NCI-H1092 (cell line): ENCODE results near the gene PTH1R.
A peak's percentile ranks its signal among the peaks of the same experiment; 100 is the strongest.

Experiments
- DNase-seq: peaks from one replicate; lab custom pipeline; 2025; lab: John Stamatoyannopoulos, UW

The PTH1R gene

GRCh38 chr3:46883054-46883829 lies 5.7 kb downstream of the PTH1R start:
- no peak for DNase-seq

- DNase-seq = no peak
Measured at GRCh38 chr3:46883830-46884185, 6.3 kb downstream of the PTH1R start.

- no peak for DNase-seq
Measured at GRCh38 chr3:46884427-46884826, 6.9 kb downstream of the PTH1R start.

- no peak for DNase-seq
Measured at GRCh38 chr3:46884929-46885328, 7.4 kb downstream of the PTH1R start.

GRCh38 chr3:46885612-46886011 lies 8.1 kb downstream of the PTH1R start:
- DNase-seq = no peak

- no peak for DNase-seq
Measured at GRCh38 chr3:46887980-46888494, 10.5 kb downstream of the PTH1R start.

- no peak for DNase-seq
Measured at GRCh38 chr3:46888705-46889104, 11.2 kb downstream of the PTH1R start.

GRCh38 chr3:46889381-46890110 lies 12.0 kb downstream of the PTH1R start:
- no peak for DNase-seq

- no peak for DNase-seq
Measured at GRCh38 chr3:46890132-46890531, 12.6 kb downstream of the PTH1R start.

- no peak for DNase-seq
Measured at GRCh38 chr3:46891132-46891531, 13.6 kb downstream of the PTH1R start.

GRCh38 chr3:46892285-46893145 lies 15.0 kb downstream of the PTH1R start:
- no peak for DNase-seq

GRCh38 chr3:46893146-46893748 lies 15.7 kb downstream of the PTH1R start:
- DNase-seq = no peak

- DNase-seq = no peak
Measured at GRCh38 chr3:46893763-46894162, 16.2 kb downstream of the PTH1R start.

GRCh38 chr3:46894256-46894655 lies 16.7 kb downstream of the PTH1R start:
- DNase-seq = no peak

- peak; percentile 10 for DNase-seq
Measured at GRCh38 chr3:46895204-46895660, 17.7 kb downstream of the PTH1R start.

- no peak for DNase-seq
Measured at GRCh38 chr3:46895761-46896160, 18.2 kb downstream of the PTH1R start.

GRCh38 chr3:46896386-46896785 lies 18.9 kb downstream of the PTH1R start:
- DNase-seq = no peak

GRCh38 chr3:46897031-46897430 lies 19.5 kb downstream of the PTH1R start:
- no peak for DNase-seq

- no peak for DNase-seq
Measured at GRCh38 chr3:46897829-46898320, 20.4 kb downstream of the PTH1R start.

- no peak for DNase-seq
Measured at GRCh38 chr3:46898321-46899150, 21.0 kb downstream of the PTH1R start.
